COLO668 (cell line): Measurements from ENCODE around the gene NHS.

Experiments
- DNase-seq: peaks from one replicate; lab custom pipeline; 2025; ENCODE audit not compliant: unreplicated experiment; lab: John Stamatoyannopoulos, UW

NHS gene

GRCh38 chrX:17748684-17749083 lies 373.7 kb downstream of the NHS start:
- no peak for DNase-seq

DNA sequence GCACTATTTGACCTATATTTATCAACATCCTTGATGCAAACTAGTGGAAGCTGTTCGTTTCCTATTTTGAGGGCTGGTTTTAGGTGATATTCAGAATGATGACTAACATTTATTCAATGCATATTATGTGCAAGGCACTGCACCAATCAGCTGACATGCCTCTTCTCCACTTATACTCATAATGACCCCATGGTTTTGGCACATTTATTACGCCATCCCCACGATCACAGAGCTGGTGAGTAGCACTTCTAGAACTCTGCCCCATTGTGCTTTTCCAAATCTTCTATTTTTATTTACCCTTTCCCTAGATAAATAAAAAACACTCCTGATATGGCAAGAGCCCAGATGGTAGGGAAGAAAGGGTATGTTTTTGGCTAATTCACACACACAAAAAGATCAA lies 375.4 kb downstream of the NHS start:
- no peak for DNase-seq

GRCh38 chrX:17758382-17758781 lies 383.4 kb downstream of the NHS start:
- DNase-seq, result no peak

- no peak for DNase-seq
These were observed 385.0 kb downstream of the NHS start for GRCh38 chrX:17759990-17760389.

- no peak for DNase-seq
These were observed 392.7 kb downstream of the NHS start for GRCh38 chrX:17767734-17768133.

DNA sequence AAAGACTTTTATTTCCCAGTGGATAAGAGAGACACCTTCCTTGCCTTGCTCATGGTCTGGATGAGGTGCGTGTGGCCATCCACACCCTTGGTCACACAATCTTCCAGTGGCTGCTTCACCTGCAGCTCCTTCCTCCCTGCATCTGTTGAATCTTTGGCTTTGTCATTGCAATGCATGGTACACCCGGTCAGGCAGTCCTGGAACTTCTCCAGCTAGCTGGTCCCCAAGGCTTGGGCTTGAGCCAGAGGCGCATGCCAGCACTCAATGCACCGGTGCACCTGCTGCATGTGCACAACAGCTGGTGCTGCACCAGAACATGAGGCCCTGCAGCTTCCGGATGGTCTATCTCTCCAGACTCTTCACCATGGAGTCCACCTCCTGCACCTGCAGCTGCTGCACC lies 394.0 kb downstream of the NHS start:
- no peak for DNase-seq

- no peak for DNase-seq
These were observed 394.8 kb downstream of the NHS start for GRCh38 chrX:17769701-17770269.

DNA sequence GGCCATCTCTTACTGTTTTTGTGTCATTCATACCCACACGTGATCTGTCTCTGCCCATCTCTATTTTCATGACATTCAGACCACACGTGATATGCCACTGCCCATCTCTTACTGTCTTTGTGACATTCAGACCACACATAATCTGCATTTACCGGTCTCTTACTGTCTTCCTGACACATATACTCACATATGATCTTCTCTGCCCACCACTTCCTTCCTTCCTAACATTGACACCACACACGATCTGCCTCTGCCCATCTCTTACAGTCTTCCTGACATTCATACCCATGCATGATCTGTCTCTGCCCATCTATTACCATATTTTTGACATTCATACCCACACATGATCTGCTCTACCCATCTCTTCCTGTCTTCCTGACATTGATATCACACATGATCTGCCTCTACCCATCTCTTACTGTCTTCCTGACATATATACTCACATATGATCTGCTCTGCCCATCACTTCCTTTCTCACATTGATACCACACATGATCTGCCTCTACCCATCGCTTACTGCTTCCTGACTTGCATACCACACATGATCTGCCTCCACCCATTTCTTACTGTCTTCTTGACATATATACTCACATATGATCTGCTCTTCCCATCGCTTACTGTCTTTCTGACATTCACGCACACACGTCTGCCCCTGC lies 398.3 kb downstream of the NHS start:
- DNase-seq, result no peak

GRCh38 chrX:17774053-17774452 lies 399.1 kb downstream of the NHS start:
- no peak for DNase-seq

- DNase-seq, result no peak
These were observed 404.0 kb downstream of the NHS start for GRCh38 chrX:17778997-17779396.

- no peak for DNase-seq
These were observed 404.4 kb downstream of the NHS start for GRCh38 chrX:17779434-17779833.
